C4-2B (cell line): ENCODE data around the gene RHOXF2.
"Not testable (repeated sequence)": the region's sequence is repeated elsewhere in the genome, so short reads cannot be mapped to it uniquely, and the experiment has no call there.

Experiments
- CTCF ChIP-seq: fragments of 450-650 bp; conservative IDR thresholded peaks from 2 replicates; pipeline ENCODE4 v1.5.1; 2017; ENCODE audit warnings: mild to moderate bottlenecking
- ZFX ChIP-seq: fragments of 450-650 bp; IDR thresholded peaks from 2 replicates; pipeline ENCODE4 v1.6.1; 2017

- TF ChIP-seq CTCF, ZFX: not testable (repeated sequence)
Observed at GRCh38 chrX:120193254-120193653, 34.8 kb downstream of the RHOXF2 start.
